ENCODE measurements around the gene TMEM134.
"Not testable (repeated sequence)": the region's sequence is repeated elsewhere in the genome, so short reads cannot be mapped to it uniquely, and the experiment has no call there.

Gene TMEM134

DNA sequence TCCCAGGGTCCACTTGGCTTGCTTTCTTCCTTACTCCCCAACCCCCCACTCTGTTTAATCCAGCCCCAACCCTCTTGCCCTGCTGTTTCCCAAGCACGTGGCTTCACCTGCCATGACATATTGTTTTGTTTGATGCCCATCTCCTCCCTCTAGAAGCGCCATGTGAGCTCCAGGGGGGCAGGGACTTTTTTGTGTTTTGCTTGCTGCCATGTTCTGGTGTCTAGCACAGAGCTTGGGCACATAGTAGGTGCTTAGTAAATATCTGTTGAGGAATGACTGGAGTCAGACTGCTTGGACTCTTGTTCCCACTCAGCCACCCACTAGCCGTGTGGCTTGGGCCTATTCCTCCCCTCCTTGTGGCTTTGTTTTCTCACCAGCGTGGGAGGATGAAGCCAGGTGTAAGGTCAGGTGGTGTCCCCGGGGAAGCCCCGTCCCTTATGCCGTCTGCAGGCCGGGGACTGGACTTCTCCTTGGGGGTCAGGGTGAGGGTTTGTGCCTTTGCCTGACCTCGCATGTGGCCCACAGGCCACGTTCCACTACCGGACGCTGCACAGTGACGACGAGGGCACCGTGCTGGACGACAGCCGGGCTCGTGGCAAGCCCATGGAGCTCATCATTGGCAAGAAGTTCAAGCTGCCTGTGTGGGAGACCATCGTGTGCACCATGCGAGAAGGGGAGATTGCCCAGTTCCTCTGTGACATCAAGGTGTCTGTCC lies 17.6 kb upstream of the TMEM134 start:
- no peak overlapping the region for H3K27ac ChIP-seq
- TF ChIP-seq ZFX (IDR thresholded peaks at IDR 0.05; ENCODE audit: borderline replicate concordance) = no peak
- TF ChIP-seq, protein P1, sequence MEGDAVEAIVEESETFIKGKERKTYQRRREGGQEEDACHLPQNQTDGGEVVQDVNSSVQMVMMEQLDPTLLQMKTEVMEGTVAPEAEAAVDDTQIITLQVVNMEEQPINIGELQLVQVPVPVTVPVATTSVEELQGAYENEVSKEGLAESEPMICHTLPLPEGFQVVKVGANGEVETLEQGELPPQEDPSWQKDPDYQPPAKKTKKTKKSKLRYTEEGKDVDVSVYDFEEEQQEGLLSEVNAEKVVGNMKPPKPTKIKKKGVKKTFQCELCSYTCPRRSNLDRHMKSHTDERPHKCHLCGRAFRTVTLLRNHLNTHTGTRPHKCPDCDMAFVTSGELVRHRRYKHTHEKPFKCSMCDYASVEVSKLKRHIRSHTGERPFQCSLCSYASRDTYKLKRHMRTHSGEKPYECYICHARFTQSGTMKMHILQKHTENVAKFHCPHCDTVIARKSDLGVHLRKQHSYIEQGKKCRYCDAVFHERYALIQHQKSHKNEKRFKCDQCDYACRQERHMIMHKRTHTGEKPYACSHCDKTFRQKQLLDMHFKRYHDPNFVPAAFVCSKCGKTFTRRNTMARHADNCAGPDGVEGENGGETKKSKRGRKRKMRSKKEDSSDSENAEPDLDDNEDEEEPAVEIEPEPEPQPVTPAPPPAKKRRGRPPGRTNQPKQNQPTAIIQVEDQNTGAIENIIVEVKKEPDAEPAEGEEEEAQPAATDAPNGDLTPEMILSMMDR (IDR thresholded peaks at IDR 0.05) = no peak

DNA sequence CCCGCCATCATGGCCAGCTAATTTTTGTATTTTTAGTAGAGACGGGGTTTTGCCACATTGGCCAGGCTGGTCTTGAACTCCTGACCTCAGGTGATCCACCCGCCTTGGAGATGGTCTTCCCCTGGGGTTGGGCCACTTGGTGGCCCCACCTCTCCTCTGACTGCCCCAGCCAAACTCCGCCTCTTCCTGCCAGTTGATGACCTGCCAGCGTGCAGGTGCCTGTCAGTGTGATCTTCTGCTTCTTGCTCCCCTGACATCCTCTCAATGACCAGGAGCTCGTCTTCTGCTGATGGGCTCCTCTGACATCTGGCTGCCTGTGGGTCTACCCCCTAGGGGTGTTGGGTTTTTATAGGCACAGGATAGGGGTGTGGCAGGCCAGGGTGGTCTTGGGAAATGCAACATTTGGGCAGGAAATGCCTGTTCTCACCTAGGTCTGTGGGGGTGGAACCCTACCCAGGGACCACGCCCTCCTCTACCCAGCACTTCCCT lies 16.9 kb upstream of the TMEM134 start:
- not testable (repeated sequence) for H3K27ac ChIP-seq

DNA sequence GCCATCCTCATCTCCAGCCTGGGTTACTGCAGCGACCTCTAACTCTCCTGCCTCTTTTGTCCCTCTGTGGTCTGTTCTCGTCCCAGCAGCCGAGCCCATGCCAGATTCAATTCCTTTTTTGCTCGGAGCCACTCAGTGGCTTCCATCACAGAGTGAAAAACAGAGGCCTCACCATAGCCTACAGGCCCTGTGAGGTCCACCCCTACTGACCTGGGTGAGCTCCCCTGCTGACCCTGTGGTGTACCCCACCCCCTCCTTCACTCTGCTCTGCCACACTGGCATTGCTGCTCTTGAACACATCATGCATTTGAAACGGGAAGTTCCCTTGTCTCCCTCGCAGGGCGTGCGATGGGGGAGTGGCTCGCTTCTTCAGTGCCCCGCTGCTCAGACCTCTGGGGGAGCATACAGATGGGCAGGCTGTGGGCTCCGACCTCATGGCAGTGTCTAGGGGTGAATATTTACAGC lies 15.8 kb upstream of the TMEM134 start:
- H3K27ac ChIP-seq = no peak overlapping the region
- TF ChIP-seq, protein P1 (IDR thresholded peaks at IDR 0.05) = no peak
- TF ChIP-seq ZFX (IDR thresholded peaks at IDR 0.05; ENCODE audit: borderline replicate concordance) = no peak

DNA sequence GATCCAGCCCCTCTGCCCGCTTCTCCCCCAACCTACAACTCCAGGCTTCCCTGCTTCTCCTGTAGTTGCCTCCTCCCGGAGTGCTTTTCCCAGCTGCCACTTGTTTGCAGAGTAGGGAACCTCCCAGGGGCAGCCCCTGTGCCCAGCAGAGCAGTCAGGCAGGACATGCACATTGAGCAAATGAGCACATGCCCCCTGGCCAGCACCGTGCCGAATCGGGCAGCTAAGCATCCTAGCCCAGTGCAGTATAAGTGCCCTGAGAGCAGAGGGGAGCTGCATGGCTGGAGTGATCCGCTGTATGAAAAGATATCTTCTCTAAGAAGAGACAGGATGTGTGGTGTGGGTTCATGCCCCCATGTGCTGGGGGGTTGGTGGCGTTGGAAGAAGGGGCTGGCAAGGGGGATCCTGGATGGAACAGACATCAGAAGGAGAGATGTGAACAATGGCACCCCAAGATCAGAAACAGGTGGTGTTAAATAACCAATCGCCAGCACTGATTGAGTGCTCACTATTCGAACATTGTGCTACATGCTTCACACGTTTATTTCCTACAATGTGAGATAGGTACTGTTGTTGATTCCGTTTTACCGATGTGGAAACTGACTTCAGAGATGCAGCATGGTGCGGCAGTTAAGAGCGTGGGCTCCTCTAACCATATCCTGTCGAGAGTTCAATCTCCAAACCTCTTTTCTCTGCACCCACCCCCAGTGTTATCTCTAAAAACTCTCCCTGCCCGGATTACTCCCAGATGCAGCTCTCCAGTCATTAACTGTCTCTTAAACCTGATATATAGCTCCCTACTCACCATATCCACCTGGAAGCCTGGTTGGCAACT lies 15.0 kb upstream of the TMEM134 start:
- H3K27ac ChIP-seq = no peak overlapping the region; the same call in 1 of the 2 replicates
- TF ChIP-seq, protein P1 (IDR thresholded peaks at IDR 0.05) = no peak
- TF ChIP-seq ZFX (IDR thresholded peaks at IDR 0.05; ENCODE audit: borderline replicate concordance) = no peak

DNA sequence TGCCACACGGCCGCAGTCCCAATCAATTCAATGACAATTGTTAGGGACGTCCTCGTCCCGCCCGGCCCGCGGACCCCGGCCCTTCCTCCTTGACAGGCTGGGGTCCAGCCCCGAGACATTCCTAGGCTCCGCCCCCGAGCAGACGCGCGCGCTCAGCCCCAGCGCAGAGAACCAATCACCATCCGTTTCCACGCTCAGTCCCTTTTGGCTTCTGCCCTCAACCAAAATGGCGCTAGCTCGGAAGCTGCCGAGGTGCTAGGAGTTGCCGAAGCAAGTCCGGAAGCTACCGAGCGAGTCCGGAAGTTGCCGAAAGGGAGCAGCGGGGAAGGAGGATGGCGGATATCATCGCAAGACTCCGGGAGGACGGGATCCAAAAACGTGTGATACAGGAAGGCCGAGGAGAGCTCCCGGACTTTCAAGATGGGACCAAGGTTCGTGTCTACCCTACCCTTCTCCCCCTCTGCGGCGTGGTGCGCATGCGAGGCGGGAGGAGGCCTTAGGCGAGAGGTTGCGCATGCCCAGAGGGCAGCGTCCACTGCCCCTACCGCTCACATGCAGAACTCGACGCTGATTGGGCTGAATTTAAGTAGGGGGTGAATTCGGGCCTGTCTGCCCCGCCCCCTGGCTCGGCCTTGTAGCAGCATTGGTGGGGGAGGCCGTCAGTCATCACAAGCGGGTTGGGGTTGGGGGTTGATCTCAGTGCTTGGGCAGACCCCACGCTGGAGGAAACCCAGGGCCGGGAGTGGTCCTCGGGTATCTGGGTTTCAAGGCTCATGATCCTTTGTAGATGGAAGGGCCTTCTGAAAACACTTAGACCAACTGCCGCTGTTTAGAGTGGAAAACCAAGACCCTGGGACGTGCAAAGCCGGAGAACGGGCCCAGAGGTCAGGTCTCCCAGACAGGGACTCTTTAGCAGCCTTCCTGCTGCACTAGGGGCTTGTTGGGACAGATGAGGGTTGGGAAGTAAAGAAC lies 14.1 kb upstream of the TMEM134 start, which contains the start of gene AIP:
AIP (plus strand) TSS at position 200 of the 972 bp plus-strand sequence; CDS start at position 333, 133 bp downstream.
- H3K27ac ChIP-seq = peak within 1 kb of the TSS; percentile 71
- TF ChIP-seq, protein P1 (IDR thresholded peaks at IDR 0.05) = no peak
- TF ChIP-seq ZFX (IDR thresholded peaks at IDR 0.05; ENCODE audit: borderline replicate concordance) = no peak

DNA sequence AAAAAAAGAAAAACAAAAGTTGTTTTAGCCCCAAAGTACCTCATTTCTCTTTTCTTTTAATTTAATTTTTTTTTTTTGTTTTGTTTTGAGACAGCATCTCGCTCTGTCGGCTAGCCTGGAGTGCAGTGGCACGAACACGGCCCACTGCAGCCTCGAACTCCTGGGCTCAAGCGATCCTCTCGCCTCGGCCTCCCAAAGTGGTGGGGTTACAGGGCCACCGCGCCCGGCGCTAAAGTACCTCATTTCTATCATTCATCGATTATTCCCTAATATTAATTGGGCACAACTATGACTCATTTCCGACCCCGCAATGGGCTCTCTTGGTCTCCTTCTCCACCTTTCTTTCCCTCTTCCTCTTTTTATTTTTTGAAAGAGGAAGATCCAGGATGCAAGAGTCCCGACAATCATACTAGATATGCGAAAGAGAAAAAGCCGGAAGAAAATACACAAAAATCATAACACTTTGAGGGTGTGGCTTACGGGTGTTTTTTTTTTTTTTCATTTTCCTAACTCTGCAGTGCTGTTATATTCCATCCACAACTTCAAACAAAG lies 13.3 kb upstream of the TMEM134 start:
- H3K27ac ChIP-seq = peak overlapping the region; percentile 71
- TF ChIP-seq ZFX (IDR thresholded peaks at IDR 0.05; ENCODE audit: borderline replicate concordance) = no peak
- TF ChIP-seq, protein P1 (IDR thresholded peaks at IDR 0.05) = no peak

DNA sequence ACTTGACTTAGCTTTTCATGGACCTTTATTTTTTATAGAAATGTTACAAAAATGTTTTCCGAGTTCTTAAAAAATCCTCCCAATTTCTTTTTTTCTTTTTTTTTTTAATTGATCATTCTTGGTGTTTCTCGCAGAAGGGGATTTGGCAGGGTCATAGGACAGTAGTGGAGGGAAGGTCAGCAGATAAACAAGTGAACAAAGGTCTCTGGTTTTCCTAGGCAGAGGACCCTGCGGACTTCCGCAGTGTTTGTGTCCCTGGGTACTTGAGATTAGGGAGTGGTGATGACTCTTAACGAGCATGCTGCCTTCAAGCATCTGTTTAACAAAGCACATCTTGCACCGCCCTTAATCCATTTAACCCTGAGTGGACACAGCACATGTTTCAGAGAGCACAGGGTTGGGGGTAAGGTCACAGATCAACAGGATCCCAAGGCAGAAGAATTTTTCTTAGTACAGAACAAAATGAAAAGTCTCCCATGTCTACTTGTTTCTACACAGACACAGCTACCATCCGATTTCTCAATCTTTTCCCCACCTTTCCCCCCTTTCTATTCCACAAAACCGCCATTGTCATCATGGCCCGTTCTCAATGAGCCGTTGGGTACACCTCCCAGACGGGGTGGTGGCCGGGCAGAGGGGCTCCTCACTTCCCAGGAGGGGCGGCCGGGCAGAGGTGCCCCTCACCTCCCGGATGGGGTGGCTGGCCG lies 8.4 kb upstream of the TMEM134 start:
- H3K27ac ChIP-seq = not testable (repeated sequence)

DNA sequence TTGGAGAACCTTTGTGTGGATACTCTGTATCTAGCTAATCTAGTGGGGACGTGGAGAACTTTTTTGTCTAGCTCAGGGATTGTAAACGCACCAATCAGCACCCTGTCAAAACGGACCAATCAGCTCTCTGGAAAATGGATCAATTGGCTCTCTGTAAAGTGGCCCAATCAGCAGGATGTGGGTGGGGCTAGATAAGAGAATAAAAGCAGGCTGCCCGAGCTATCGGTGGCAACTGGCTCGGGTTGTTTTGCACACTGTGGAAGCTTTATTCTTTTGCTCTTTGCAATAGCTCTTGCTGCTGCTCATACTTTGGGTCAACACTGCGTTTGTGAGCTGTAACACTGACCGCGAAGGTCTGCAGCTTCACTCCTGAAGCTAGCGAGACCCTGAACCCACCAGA lies 7.6 kb upstream of the TMEM134 start:
- not testable (repeated sequence) for H3K27ac ChIP-seq

Data from 22Rv1 (cell line).